CD14-positive monocyte (primary cell): ENCODE data around the gene CAMTA1. TPM values are rescaled to one million over a fixed set of nuclear protein-coding genes. Genes with fewer than 3 reads are reported as not detected.

Experiments used
- DNase-seq, 3 donors: peaks; one replicate each; pipeline ENCODE4 v3.0.0-alpha.2; 2011 to 2022
- H2AFZ ChIP-seq: 2 replicates; pipeline ENCODE4 v1.6.0; 2012; ENCODE audit warnings: mild to moderate bottlenecking, low read depth, low read length, inconsistent platforms; ENCODE audit not compliant: insufficient read depth, poor library complexity, severe bottlenecking
- H3K27ac ChIP-seq, 2 donors: 1 replicate in 1 of 2; 2 replicates in 1 of 2; pipeline ENCODE4 v1.5.1; 2012 to 2013; ENCODE audit warnings: low read length in 2 of 2, control low read depth in 1 of 2, inconsistent platforms in 1 of 2, low read depth in 1 of 2, mild to moderate bottlenecking in 1 of 2
- H3K27me3 ChIP-seq, 2 donors: one replicate each; pipeline versions ENCODE4 v1.6.0 to v1.6.1; 2011 to 2013; ENCODE audit warnings: low read length in 2 of 2; ENCODE audit not compliant: control insufficient read depth in 2 of 2, insufficient read depth in 2 of 2
- H3K36me3 ChIP-seq, 2 donors: replicated peaks in 1 of 2; 1 replicate in 1 of 2; 2 replicates in 1 of 2; pipeline versions ENCODE4 v1.5.1 to v1.6.1; 2012 to 2013; ENCODE audit warnings: low read length in 2 of 2, control low read depth in 1 of 2, inconsistent platforms in 1 of 2, mild to moderate bottlenecking in 1 of 2; ENCODE audit not compliant: insufficient read depth in 2 of 2, control insufficient read depth in 1 of 2
- H3K4me1 ChIP-seq, 2 donors: 1 replicate in 1 of 2; 2 replicates in 1 of 2; pipeline versions ENCODE4 v1.5.1 to v1.6.1; 2012 to 2013; ENCODE audit warnings: low read length in 2 of 2, control low read depth in 1 of 2, inconsistent platforms in 1 of 2, mild to moderate bottlenecking in 1 of 2, moderate library complexity in 1 of 2; ENCODE audit not compliant: insufficient read depth in 2 of 2, control insufficient read depth in 1 of 2
- H3K4me2 ChIP-seq: replicated peaks from 2 replicates; pipeline ENCODE3; 2012; ENCODE audit warnings: low read length, moderate library complexity, mild to moderate bottlenecking; ENCODE audit not compliant: poor library complexity, severe bottlenecking; ENCODE audit errors: extremely low read depth
- H3K4me3 ChIP-seq, 3 experiments: fragments of 200-600 bp in 1 of 3; sonication (generic) in 1 of 3; replicated peaks in 1 of 3; 1 replicate in 2 of 3; 2 replicates in 1 of 3; pipeline ENCODE4 v1.5.1; 2011 to 2013; ENCODE audit warnings: low read length in 3 of 3, mild to moderate bottlenecking in 3 of 3, control low read depth in 2 of 3, low read depth in 2 of 3, inconsistent platforms in 1 of 3, moderate library complexity in 1 of 3
- H3K79me2 ChIP-seq: 2 replicates; pipeline ENCODE4 v1.6.0; 2012; ENCODE audit warnings: mild to moderate bottlenecking, control low read depth, inconsistent platforms, low read length, moderate library complexity; ENCODE audit not compliant: insufficient read depth
- H3K9ac ChIP-seq: 2 replicates; pipeline ENCODE4 v1.6.0; 2017; ENCODE audit warnings: low read length, mild to moderate bottlenecking; ENCODE audit not compliant: insufficient read depth, poor library complexity, severe bottlenecking
- H3K9me3 ChIP-seq, 2 donors: replicated peaks in 1 of 2; 1 replicate in 1 of 2; 2 replicates in 1 of 2; pipeline versions ENCODE4 v1.5.1 to v1.6.1; 2012 to 2013; ENCODE audit warnings: low read length in 2 of 2, control low read depth in 1 of 2; ENCODE audit not compliant: control insufficient read depth in 1 of 2, insufficient read depth in 1 of 2
- H4K20me1 ChIP-seq: 2 replicates; pipeline ENCODE4 v1.6.0; 2012; ENCODE audit warnings: mild to moderate bottlenecking, low read length, control low read depth, moderate library complexity; ENCODE audit not compliant: insufficient read depth
- H3K27ac Mint-ChIP-seq, 7 donors: one replicate each; pipeline ENCODE4 v1.8.0; 2020; ENCODE audit warnings: mild to moderate bottlenecking in 7 of 7, mixed read lengths in 7 of 7, moderate library complexity in 6 of 7, inconsistent platforms in 2 of 7
- H3K27me3 Mint-ChIP-seq, 3 donors: one replicate each; pipeline ENCODE4 v1.8.0; 2021 to 2022; ENCODE audit warnings: low read depth in 3 of 3, mild to moderate bottlenecking in 3 of 3, mixed read lengths in 3 of 3, moderate library complexity in 3 of 3, inconsistent platforms in 1 of 3
- H3K36me3 Mint-ChIP-seq, 2 donors: one replicate each; pipeline ENCODE4 v1.8.0; 2020; ENCODE audit warnings: mixed read lengths in 2 of 2, inconsistent platforms in 1 of 2, mild to moderate bottlenecking in 1 of 2
- H3K4me1 Mint-ChIP-seq: one replicate; pipeline ENCODE4 v1.8.0; 2020; ENCODE audit warnings: mild to moderate bottlenecking, mixed read lengths
- H3K4me3 Mint-ChIP-seq, 2 donors: one replicate each; pipeline ENCODE4 v1.8.0; 2020; ENCODE audit warnings: mild to moderate bottlenecking in 2 of 2, mixed read lengths in 2 of 2, moderate library complexity in 1 of 2
- H3K9me3 Mint-ChIP-seq, 7 donors: one replicate each; pipeline ENCODE4 v1.8.0; 2020 to 2022; ENCODE audit warnings: mixed read lengths in 7 of 7, mild to moderate bottlenecking in 6 of 7, moderate library complexity in 6 of 7, inconsistent platforms in 2 of 7
- CTCF ChIP-seq: fragments of 200-600 bp; IDR thresholded peaks from one replicate; pipeline ENCODE4 v1.8.0; 2022; ENCODE audit warnings: antibody characterized with exemption, mild to moderate bottlenecking
- WGBS: methylation state at CpG from one replicate; pipeline ENCODE4 v1.1.5; 2013; ENCODE audit warnings: missing lambda C conversion rate; ENCODE audit not compliant: insufficient coverage; 5-methylcytosine and 5-hydroxymethylcytosine counted together
- intact Hi-C, 2 donors: fragments of 100-400 bp; cut with micrococcal nuclease; formaldehyde crosslinking; loops; one replicate each; pipeline versions ENCODE4 v1.15.0 to v1.15.1; 2023
- polyA plus RNA-seq, 3 donors: library from polyadenylated mRNA; depleted of rRNA in 1 of 3; unstranded in 2 of 3; stranded (reverse) in 1 of 3; fragments of 300-500 nt in 2 of 3; fragments of >200 nt in 1 of 3; fragmentation: Illumina TruSeq in 2 of 3; gene quantifications; 1 replicate in 2 of 3; 2 replicates in 1 of 3; pipeline ENCODE4 v1.2.3, GENCODE V29; 2012 to 2021

Gene CAMTA1
- polyA plus RNA-seq, 3 donors = 52.0 to 89.6 (median 78.3) TPM

- H3K4me2 ChIP-seq = no peak overlapping the region
- no peaks in the 10 kb centered on the region for H3K27me3 ChIP-seq
- no peaks in the 10 kb centered on the region for H3K4me1 ChIP-seq
- no peaks in the 10 kb centered on the region for H3K9me3 ChIP-seq
- H4K20me1 ChIP-seq = no peaks in the 10 kb centered on the region
- H3K36me3 Mint-ChIP-seq = no peaks in the 10 kb centered on the region
- TF ChIP-seq CTCF = no peak
- H3K9ac ChIP-seq = no peak overlapping the region
- no peak for DNase-seq
- peaks cover 0 to 2% (median 0%) of the 10 kb centered on the region in 7 donors for H3K9me3 Mint-ChIP-seq
- H3K27me3 Mint-ChIP-seq = peaks cover 3 to 7% (median 3%) of the 10 kb centered on the region in 3 donors
- H3K27ac Mint-ChIP-seq = no peak overlapping the region
- no peaks in the 10 kb centered on the region for H3K4me1 Mint-ChIP-seq
- H3K27ac ChIP-seq = no peak overlapping the region
- no peak overlapping the region for H3K4me3 ChIP-seq
- 100% methylated on average over 1 of the region's 2 CpGs for WGBS
- intact Hi-C loops = no loop called here
- no peak overlapping the region for H2AFZ ChIP-seq
- no peaks in the 10 kb centered on the region for H3K79me2 ChIP-seq
- H3K36me3 ChIP-seq = no peaks in the 10 kb centered on the region
- H3K4me3 Mint-ChIP-seq = no peak overlapping the region
Measured at GRCh38 chr1:7344299-7344698, 559.0 kb downstream of the CAMTA1 start.

GRCh38 chr1:7345516-7345915 lies 560.3 kb downstream of the CAMTA1 start:
- intact Hi-C loops = no loop called here
- H3K4me3 Mint-ChIP-seq = no peak overlapping the region

More at GRCh38 chr1:7345516-7345915, 560.3 kb downstream of the CAMTA1 start:
- H3K27ac ChIP-seq = no peak overlapping the region
- no peaks in the 10 kb centered on the region for H4K20me1 ChIP-seq
- no peak overlapping the region for H3K4me3 ChIP-seq
- Mint-ChIP-seq H3K4me1 (no peaks in the 10 kb centered on the region), H3K27me3 (peaks cover 3 to 6% (median 4%) of the 10 kb centered on the region in 3 donors), H3K27ac (no peak overlapping the region), H3K9me3 (peaks cover 0 to 2% (median 0%) of the 10 kb centered on the region in 7 donors), H3K36me3 (no peaks in the 10 kb centered on the region)
- H2AFZ ChIP-seq = no peak overlapping the region
- no peak for TF ChIP-seq CTCF
- no peak overlapping the region for H3K4me2 ChIP-seq
- no peaks in the 10 kb centered on the region for H3K4me1 ChIP-seq
- no peak overlapping the region for H3K9ac ChIP-seq
- DNase-seq = no peak
- WGBS = 83% methylated on average over 2 of the region's 3 CpGs
- H3K27me3 ChIP-seq = no peaks in the 10 kb centered on the region
- H3K79me2 ChIP-seq = no peaks in the 10 kb centered on the region
- H3K36me3 ChIP-seq = no peaks in the 10 kb centered on the region
- H3K9me3 ChIP-seq = no peaks in the 10 kb centered on the region
